ENCODE data around the gene IL34. TPM values are rescaled to one million over a fixed set of nuclear protein-coding genes. Genes with fewer than 3 reads are reported as not detected.
"Not testable (repeated sequence)": the region's sequence is repeated elsewhere in the genome, so short reads cannot be mapped to it uniquely, and the experiment has no call there.

IL34 gene
- total RNA-seq, 1 donor from 2014 or later: 2.0 TPM

GRCh38 chr16:70630960-70631745 lies 15.2 kb upstream of the IL34 start:
- DNase-seq (ENCODE audit: low read depth in 2 of 2): no peak

GRCh38 chr16:70632273-70632672 lies 14.1 kb upstream of the IL34 start:
- no peak for DNase-seq (ENCODE audit: low read depth in 2 of 2)

- not testable (repeated sequence) for DNase-seq (ENCODE audit: low read depth in 2 of 2)
These were observed 12.7 kb upstream of the IL34 start for GRCh38 chr16:70633617-70634016.

GRCh38 chr16:70634861-70635260 lies 11.5 kb upstream of the IL34 start:
- DNase-seq (ENCODE audit: low read depth in 2 of 2): peak in 1 of 2 donors; percentile 17

GRCh38 chr16:70635336-70636016 lies 10.9 kb upstream of the IL34 start:
- peak; percentile 54 to 69 for DNase-seq (ENCODE audit: low read depth in 2 of 2)

GRCh38 chr16:70638814-70639792 lies 7.3 kb upstream of the IL34 start:
- DNase-seq (ENCODE audit: low read depth in 2 of 2): no peak

GRCh38 chr16:70642633-70643032 lies 3.7 kb upstream of the IL34 start:
- no peak for DNase-seq (ENCODE audit: low read depth in 2 of 2)

GRCh38 chr16:70643264-70643663 lies 3.1 kb upstream of the IL34 start:
- DNase-seq (ENCODE audit: low read depth in 2 of 2): not testable (repeated sequence)

GRCh38 chr16:70644763-70645597 lies 1.4 kb upstream of the IL34 start:
- DNase-seq (ENCODE audit: low read depth in 2 of 2): no peak

- DNase-seq (ENCODE audit: low read depth in 2 of 2): no peak
These were observed 1.3 kb downstream of the IL34 start for GRCh38 chr16:70647441-70648359.

GRCh38 chr16:70648606-70649005 lies 2.2 kb downstream of the IL34 start:
- no peak for DNase-seq (ENCODE audit: low read depth in 2 of 2)

GRCh38 chr16:70649300-70649699 lies 2.9 kb downstream of the IL34 start:
- no peak for DNase-seq (ENCODE audit: low read depth in 2 of 2)

GRCh38 chr16:70650216-70650615 lies 3.9 kb downstream of the IL34 start:
- no peak for DNase-seq (ENCODE audit: low read depth in 2 of 2)

GRCh38 chr16:70651524-70651923 lies 5.2 kb downstream of the IL34 start:
- no peak for DNase-seq (ENCODE audit: low read depth in 2 of 2)

- DNase-seq (ENCODE audit: low read depth in 2 of 2): peak in 1 of 2 donors; percentile 24
These were observed 6.0 kb downstream of the IL34 start for GRCh38 chr16:70652322-70652721.

GRCh38 chr16:70653406-70653805 lies 7.0 kb downstream of the IL34 start:
- no peak for DNase-seq (ENCODE audit: low read depth in 2 of 2)

GRCh38 chr16:70653809-70654771 lies 7.7 kb downstream of the IL34 start:
- peak; percentile 85 to 87 for DNase-seq (ENCODE audit: low read depth in 2 of 2)

- no peak for DNase-seq (ENCODE audit: low read depth in 2 of 2)
These were observed 9.8 kb downstream of the IL34 start for GRCh38 chr16:70656065-70656711.
